Measurements from ENCODE around the gene DEFB132.

Gene DEFB132

GRCh38 chr20:266596-267562, 9.4 kb downstream of the DEFB132 start:
- DNase-seq (ENCODE audit: low spot score): peak; percentile 94

- DNase-seq (ENCODE audit: low spot score): no peak
Measured at GRCh38 chr20:270517-270916, 13.0 kb downstream of the DEFB132 start.

DNA sequence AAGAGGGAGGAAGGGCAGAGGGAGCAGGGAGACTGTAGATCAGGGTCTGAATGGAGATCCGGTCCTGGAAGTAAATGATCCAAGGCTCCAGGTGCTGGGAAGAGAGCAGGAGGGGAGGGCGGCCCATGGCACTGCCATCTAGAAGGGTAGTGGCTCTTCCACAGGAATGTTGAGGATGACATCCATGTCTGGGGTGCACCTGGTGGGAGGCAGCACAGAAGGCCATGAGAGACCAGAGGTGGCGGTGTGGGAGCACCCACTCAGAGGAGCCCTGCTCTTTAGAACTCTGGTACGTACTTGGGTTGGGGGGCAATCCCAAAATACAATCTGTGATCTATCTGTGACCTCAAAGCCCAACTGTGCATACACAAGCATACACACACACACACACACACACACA, 13.5 kb downstream of the DEFB132 start:
- DNase-seq (ENCODE audit: low spot score): no peak

DNA sequence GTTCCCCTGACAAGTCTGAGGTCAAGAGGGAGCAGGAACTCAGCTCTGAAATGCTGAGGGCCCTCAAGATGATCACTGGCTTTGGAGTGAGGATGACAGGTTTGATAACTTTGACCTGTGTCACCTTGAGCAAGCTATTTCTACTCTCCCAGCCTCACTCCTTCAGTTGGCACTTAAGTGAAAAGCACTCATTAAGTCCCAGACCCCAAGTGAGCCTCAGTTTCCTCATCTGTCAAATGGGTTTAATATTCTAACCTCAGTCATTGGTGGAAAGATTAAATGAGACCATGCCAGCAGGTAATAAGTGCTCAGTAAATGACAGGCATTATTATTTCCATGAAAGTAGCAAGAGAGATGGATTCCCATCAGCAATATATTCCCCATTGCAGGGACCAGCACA, 14.0 kb downstream of the DEFB132 start:
- DNase-seq (ENCODE audit: low spot score): no peak

GRCh38 chr20:272718-273117, 15.2 kb downstream of the DEFB132 start:
- DNase-seq (ENCODE audit: low spot score): no peak

DNA sequence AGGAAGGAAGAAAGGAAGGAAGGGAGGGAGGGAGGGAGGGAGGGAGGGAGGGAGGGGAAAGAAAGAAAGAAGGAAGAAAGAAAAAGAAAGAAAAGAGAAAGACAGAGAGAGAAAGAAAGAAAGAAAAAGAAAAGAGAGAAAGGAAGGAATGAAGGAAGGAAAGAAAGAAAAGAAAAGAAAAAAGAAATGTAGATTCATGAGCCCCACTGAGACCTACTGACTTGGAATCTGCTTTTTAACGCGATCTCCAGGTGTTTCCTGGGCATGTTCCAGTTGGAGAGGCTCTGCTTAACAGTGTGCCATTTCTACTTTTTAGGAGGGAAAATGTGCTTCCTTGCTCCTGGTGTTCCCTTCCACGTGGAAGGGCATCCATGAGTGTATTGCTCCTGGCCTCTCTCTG, 16.4 kb downstream of the DEFB132 start:
- no peak for DNase-seq (ENCODE audit: low spot score)

- DNase-seq (ENCODE audit: low spot score): no peak
Measured at GRCh38 chr20:275791-276190, 18.3 kb downstream of the DEFB132 start.

GRCh38 chr20:276620-277495, 19.3 kb downstream of the DEFB132 start:
- DNase-seq (ENCODE audit: low spot score): no peak

GRCh38 chr20:277496-277781, 19.9 kb downstream of the DEFB132 start:
- no peak for DNase-seq (ENCODE audit: low spot score)

DNA sequence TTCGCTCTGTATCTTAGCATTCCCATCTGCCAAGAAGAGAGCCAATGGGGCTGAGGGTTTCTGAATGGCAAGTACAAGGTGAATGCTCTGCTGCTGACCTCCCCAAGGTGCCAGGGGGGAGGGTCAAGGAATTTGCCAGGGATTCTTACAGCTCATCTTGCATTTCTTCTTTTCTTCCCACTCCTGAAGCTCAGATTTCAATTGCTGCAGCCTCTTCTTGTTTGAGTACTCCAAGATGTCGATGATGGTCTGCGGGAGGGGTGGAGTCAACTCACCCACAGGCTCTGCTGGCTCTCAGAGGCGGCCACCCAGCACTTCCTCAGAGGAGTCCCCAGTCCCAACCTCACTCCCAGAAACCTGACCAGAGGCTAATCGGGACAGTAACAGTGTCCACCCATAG, 20.7 kb downstream of the DEFB132 start:
- no peak for DNase-seq (ENCODE audit: low spot score)

DNA sequence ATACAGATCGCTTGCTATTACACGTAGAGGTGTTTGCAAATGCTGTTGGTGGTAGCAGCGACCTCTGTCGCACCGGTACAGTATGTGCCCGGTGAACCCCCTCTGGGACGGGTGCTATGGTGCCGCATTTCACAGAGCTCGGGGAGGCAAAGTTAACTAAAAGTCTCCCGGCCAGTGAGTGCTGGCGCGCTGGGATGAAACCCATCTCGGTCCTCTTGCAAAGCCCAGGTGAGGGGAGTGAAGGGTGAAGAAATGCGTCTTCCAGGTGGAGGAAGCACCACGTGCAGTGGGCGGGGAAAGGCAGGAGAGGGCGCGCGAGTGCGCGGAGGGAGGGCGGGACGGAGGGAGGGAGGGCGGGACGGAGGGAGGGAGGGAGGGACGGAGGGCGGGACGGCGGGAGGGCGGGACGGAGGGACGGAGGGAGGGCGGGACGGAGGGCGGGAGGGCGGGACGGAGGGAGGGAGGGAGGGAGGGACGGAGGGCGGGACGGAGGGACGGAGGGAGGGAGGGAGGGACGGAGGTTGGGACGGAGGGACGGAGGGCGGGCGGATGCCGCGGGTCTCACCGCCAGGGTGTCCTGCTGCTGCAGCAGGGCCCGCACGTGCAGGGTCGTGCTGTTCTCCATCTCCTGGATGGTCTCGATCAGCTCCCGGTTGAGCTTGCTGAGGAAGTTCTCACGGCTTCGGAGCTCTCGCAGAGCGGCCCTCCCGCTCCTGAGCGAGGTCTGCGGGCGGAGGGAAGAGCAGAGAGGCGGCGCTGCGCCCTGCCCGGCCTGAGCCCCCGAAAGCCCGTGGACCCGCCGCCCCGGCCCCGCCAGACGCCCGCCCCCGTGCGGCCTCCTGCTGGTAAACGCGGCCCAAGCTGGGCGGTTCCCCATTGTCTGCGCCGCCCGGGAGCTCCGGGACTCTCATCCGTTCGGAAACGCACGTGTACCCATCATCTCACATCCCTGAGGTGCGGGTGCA, 21.4 kb downstream of the DEFB132 start:
- DNase-seq (ENCODE audit: low spot score): no peak

GRCh38 chr20:284172-284571, 26.6 kb downstream of the DEFB132 start:
- DNase-seq (ENCODE audit: low spot score): no peak

DNA sequence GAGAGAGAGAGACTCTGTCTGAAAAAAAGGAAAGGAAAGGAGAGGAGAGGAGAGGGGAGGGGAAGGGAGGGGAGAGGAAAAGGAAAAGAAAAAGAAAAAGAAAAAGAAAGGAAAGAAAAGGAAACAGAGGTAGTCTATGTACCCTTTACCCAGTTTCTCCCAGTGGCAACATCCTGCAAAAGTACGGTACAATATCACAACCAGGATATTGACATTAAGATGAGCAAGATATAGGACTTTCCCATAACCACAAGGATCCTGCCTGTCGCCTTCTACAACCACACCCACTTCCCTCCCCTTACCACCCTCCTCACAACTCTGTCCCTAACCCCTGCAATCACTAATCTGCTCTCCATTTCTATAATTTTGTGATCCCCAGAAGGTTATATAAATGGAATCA, 29.0 kb downstream of the DEFB132 start:
- DNase-seq (ENCODE audit: low spot score): no peak

DNA sequence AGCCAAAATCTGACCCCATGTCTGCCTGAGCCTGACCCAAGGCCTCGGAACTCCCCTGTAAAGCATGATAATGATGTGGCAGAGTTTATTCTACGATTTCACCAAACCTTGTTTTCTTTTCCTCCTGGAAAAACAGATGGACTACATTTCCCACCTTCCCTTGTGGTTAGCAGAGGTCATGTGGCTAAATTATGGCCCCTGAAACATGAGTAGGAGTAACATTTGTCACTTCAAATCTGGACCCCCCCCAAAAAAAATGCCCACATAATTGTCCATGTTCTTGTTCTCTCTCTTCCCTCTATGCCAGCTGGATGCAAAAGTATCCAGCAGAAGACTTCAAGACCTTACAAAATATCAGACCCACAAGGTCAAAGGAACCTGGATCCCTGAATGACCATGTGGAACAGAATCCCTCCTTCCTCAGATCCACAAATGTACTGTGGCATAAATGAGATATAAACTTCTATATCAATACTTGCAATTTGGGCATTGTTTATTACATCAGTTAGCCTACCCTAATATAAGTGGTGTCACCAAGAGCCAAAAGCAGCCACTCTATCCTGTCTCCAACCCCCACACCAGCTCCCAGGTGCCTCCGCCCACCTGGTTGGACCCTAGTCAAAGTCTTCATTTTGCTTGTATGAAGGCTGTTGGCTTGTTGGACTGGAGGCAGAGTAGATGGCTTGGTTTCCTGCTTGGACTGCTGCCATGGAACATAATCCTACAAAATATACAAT, 31.6 kb downstream of the DEFB132 start:
- no peak for DNase-seq (ENCODE audit: low spot score)

DNA sequence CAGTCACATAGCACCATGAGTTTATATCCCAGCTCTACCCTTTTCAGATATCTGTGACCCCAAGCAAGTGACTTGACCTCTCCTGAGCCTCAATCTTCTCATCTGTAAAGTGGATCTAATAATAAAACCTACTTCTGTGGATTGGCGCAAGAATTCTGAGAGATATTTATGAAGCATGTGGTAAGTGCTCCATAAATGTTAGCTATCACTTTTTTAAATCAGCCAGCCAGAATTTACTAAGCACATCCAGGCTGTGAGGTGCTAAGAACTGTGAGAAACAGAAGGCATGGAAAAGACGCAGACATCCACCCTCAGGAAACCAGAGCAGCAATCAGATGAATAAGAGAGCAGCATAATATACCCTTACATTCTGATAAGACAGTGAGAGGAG, 32.2 kb downstream of the DEFB132 start:
- no peak for DNase-seq (ENCODE audit: low spot score)

GRCh38 chr20:290084-290831, 32.7 kb downstream of the DEFB132 start, which contains the start of gene C20orf96:
C20orf96 (minus strand) TSS chr20:290750; CDS start chr20:290610, 140 bp downstream.
- peak; percentile 94 for DNase-seq (ENCODE audit: low spot score)

- DNase-seq (ENCODE audit: low spot score): no peak
Measured at GRCh38 chr20:294602-295001, 37.1 kb downstream of the DEFB132 start.

DNA sequence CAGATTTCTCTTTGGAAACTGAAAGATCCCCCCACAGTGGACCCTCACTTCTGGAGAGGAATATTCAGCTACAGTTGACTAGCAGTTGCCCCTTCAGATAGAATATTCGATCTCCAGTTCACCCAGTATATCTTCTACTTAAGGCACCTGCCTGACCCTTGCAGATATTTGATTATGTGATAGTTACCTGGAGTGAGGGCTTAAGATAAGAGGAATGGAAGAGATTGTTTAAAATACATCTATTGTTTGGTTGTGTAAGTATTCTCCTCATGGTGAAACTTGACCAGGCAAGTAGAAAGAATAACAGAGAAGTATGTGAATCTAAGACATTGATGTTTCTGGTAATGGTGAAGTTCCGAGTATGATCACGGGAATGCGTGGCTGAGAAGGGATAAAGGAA, 38.3 kb downstream of the DEFB132 start:
- DNase-seq (ENCODE audit: low spot score): no peak

- peak; percentile 93 for DNase-seq (ENCODE audit: low spot score)
Measured at GRCh38 chr20:297098-297924, 39.8 kb downstream of the DEFB132 start, which contains the start of gene ZCCHC3. ZCCHC3 (plus strand) TSS chr20:297570; CDS start chr20:297587, 17 bp downstream.

Measured in HuH-7.5 (cell line).